Dedifferentiated amniotic fluid mesenchymal stem cell (primary cell): Measurements from ENCODE around the gene NHLH2.

Experiments
- DNase-seq: peaks from one replicate; pipeline ENCODE4 v3.0.0-alpha.2; 2016; ENCODE audit errors: extremely low spot score

Gene NHLH2

DNA sequence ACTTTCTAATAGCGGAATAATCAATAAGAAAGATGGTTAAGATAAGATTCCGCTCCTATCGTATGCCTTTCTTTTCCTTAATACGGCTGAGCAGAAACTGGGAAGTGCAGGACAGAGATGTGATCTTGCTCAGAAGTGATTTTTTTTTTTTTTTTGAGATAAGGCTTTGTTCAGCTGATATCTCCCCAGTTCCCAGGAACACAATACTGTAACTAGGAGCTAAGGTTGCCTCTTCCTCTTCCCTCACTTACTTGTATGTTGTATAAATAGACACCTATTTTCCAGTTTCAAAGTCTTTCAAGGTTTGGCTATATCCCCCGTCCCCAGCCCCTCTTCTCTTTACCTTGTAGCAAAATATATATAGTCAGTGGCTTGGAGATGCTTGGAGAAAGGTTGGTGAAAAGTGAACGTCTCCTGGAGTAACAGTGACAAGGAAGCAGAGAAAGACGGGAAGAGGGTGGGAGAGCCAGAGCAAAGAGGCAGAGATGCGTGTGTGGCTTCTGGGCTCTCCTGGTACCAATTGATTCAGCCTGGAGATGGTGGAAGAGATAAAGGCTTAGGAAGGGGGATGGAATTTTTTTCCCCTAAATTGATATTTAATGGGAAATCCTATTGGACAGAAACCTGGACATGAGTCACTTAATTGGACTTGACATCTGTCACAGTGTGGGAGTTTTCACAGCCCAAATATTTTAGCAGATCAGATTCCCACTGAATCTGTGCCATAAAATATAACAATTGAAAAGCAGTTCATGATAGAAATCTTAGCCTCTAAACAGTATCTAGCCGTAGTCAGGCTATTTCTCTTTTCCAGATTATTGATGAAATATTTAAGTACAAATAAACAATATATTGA, at the start of gene NHLH2:
Gene NHLH2, minus strand, starts transcription at position 522 of the 856 bp plus-strand sequence. CDS start 2,754 bp downstream, outside the sequence.
- DNase-seq, result no peak

DNA sequence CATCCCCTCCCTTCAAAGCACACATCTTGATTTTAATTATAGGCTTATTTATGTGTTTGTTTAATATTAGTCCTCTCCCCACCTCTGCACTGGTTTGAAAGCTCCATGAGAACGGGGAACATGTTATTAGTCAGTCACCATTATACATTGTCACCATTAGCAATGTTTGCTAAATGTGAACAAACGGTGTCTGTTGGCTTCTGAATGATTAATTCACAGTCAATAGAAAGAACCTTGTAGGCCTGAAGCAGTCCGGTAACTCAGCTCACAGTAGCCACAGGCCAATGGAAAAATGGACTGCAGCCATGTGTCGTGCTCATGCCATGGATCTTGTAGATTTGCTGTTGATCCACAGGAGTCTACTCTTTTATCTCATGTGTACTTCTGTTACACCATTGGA, 49.7 kb upstream of the NHLH2 start:
- no peak for DNase-seq

DNA sequence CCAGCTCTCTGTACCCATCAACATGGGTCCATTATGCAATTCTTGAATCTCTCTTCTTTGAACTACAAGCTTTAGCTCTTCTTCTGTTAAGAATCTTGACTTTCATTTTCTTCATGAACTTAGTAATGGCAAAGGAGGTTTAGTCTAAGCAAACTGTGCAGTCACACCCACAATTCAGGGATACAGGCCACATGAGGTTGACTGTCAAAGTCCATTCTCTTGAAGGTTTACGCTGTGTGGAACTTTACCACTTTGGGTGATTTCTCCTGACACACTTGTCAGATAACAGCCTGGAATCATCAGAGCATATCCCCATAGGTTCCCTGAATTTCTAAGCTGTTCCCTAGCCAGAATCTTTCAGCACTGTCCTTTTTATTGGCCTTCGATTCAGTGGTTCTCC, 48.0 kb upstream of the NHLH2 start:
- no peak for DNase-seq

DNA sequence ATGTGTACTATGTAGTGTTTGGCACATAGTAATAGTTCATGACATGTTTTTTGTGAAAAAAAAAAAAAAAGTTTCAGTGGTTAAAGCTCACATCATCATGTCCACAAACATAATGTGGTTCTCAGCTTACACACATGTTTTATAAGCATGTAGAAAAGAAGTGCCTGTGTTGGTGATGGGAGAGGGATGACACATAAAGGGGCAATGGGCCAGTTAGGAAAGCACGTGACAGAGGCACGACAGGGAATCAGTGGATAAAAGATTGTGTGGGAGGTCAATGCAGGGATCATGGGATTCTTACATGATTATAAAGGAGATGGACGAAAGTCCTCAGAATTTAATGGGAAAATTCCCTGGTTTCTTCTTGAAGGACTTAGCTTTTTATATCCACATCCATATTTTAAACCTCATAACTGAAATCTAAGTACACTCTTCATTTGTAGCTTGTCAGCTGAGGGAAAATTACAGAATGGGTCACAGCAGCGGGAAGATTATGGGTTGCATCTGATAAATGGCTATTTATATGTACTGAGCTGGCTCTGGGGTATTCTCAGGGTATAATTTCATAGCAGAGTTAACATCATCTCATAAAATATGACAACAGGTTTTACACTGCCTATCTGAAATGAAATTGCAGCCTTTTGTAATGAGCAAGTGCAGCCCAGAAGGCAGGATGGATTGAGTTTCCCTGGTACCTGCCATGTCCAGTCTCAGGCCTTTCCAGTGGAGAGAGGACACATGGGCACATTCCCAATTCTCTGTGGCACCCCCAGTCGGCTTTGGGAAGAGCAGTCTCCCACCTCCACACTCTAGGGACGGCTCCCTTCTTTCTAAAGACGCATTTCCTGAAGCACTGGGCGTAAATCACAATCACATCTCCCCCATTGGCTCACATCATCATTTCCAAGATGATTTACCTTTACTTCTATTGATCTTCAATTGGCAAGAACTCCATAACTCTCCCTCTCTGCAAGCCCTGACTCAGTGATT, 42.3 kb upstream of the NHLH2 start:
- no peak for DNase-seq

DNA sequence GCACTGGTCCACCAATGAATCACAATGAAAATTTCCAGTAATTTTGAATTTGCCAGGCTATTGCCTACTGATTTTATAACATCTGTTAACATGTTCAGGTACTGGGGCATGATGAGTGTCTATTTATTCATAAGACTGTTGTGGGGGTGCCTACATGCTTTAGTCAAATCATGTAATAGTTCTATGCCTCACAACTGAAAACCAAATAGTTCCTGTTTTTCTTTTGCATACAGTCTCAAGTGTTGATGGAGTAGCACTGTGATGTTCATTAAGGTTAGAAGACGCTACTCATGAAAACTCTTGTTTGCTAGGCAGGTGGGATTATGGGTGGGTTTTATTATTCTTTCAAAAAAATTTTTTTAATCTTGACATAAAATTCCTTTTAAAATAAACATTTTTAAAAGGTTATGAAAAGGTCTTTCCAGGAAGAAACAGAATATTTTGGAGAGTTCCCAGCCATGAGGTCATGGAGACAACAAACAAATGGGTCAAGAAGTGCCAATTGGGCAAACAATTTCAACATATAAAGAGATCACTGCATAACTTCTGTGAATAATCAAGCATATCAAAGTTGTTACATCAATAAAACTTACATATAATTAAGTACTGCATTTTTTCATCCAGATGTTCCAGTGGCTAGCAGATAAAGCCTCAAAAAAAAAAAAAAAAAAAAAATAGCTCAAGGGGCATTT, 40.2 kb upstream of the NHLH2 start:
- DNase-seq, result no peak

DNA sequence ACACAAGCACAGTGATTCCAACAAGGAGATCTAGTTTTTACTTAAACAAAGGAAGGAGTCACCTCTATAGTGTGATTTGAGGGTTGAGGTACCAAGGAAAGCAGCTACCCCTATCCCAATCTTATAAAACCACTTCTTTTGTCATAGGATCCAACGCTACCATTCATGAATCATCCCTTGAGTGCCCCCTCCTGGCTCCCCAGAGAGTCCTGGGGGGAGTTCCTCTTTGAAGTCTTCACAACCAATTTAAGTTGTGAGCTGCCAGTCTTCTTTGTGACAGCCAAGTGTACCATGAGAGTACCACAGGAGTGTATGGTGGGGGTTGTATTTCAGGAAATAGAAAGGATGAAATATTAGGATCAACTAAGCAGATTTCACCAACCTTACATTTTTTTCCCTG, 39.1 kb upstream of the NHLH2 start:
- no peak for DNase-seq

DNA sequence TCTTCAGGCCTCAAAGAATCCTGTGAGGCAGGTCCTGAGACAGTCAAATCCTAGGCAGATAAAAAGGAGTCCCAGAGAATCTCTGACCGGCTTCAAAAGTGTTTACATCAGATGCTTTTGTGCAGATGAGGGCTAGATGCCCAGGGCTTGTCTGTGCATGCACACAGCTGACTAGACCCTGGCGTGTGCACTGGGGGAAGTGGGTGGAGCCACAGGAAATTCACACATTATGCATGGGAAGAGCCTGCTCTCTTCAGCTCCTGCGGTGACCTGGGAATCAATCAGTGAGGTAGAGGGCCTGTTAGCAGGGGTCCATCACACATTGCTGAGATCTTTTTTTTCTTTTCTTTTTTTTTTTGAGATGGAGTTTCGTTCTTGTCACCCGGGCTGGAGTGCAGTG, 36.6 kb upstream of the NHLH2 start:
- DNase-seq, result no peak

DNA sequence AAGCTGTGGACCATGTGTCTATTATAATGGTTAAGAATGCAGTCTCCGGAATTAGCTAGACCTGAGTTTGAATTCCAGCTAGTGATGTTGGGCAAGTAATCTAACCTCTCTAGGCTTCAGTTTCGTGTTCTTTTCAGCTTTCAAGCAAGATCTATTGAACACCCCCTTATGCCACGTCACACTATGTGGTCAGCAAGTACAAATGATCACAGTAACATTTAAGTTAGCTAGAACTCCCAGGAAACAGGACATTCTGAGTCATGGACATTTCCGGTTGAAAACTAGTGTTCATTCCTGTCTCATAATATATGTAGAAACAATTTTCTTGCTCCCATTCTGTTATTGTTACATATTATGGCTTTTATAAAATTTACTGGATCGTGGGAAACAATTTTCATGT, 34.0 kb upstream of the NHLH2 start:
- DNase-seq, result no peak

DNA sequence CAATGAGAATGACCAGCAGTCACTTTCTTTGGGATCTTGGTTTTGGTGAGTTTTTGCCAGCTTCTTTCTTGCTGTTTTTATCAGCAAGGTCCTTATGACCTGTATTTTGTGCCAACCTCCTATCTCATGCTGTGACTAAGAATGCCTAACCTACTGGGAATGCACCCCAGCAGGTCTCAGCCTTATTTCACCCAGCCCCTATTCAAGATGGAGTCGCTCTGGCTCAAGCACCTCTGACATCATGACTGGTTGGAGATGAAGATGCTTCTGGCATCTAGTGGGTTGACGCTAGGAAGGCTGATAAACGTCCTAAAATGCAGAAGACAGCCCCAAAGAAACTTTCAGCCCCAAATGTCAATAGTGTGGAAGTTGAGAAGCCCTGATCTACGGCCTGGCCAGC, 33.6 kb upstream of the NHLH2 start:
- DNase-seq, result no peak

DNA sequence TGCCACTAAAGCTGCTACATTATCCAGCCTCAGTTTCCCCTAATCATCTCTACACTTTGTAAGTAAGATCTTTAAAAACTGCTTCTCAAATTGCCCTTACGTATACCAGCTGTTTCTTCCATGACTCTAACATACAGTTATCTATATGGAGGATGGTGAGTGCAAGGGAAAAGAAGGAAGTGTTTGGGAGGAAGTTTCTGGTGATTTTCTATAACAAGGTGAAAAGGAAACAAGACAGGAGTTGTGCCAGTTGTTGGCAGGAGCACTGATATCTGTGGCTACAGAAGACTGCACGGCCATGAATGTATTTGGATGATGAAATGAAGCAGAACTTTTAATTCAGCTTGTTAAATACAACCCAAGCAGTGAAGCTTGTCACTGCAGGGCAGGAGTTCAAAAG, 32.3 kb upstream of the NHLH2 start:
- DNase-seq, result no peak

DNA sequence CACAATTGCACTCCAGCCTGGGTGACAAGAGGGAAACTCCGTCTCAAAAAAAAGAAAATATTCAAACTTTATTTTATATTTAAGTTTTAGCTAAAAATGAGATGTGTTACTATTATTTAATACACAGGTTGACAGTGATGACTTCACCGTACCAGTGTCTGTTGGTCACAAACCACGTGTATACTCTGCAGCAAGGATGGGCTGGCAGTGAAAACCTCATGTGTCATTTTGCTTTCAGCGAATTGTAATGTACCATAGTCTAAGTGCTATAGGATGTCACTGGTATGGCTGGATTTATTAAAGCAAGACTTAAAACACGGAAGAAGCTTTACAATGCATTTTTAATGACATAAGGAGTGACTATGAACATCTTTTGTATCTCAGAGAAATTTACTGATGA, 28.1 kb upstream of the NHLH2 start:
- DNase-seq, result no peak

DNA sequence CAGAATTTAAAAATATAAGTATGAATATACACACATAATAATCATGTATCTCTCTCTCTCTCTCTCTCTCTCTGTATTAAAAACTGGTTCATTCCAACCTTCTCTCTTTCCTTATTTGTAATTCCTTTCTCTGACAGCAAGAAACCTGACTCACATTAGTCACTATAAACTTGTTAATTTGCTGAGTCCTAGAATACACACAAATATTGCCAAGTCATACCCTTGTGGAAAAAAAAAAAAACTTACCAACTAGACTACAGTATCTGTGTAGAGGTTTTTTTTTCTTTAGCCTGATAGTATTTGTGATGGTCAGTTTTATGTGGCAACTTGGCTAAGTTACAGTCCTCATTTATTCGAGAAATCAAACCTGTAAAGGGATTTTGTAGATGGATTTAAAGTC, 26.3 kb upstream of the NHLH2 start:
- DNase-seq, result no peak

DNA sequence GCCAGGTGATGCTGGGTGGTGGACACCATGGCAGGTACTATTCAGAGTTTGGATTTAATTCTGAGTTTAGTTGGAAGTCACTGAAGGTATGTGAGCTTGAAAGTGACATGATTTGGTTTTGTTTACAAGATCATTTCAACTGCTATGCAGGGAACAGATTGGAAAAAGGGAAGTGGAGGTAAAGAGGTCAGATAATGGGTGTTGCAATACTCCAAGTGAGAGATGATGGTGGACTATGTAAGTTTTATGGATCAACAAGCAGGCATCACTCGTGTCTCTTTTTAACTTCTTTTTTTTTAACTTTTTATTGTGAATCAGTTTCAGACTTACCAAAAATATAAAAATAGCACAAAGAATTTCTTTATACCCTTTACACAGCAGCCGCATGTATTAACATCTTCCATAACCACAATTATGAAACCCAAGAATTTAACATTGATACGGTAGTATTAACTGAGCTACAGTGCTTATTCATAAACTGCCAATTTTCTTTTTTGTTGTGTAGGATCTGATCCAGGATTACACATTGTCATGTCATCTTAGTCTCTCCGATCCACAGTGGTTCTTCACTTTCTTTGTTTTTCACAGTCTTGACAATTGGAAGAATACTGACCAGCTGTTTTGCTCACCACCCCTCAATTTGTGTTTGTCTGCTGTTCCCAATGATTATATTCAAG, 24.9 kb upstream of the NHLH2 start:
- DNase-seq, result no peak

DNA sequence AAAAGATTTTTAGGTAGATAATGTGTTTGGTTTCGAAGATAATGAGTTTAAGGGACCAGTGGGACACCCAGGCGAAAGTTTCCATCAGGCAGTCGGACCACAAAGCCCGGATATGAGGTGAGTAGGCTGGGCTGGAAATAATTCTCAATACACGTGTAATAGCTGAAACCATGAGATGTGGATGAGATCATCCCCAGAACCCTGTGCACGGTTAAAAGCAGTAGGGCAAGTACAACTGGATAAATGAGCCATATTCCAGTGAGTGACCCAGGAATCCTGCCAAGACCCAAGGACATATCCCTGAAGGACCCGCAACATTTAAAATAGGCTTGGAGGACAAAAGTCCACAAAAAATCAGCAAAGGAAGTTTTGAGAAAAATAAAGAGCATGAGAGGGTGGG, 21.5 kb upstream of the NHLH2 start:
- no peak for DNase-seq

DNA sequence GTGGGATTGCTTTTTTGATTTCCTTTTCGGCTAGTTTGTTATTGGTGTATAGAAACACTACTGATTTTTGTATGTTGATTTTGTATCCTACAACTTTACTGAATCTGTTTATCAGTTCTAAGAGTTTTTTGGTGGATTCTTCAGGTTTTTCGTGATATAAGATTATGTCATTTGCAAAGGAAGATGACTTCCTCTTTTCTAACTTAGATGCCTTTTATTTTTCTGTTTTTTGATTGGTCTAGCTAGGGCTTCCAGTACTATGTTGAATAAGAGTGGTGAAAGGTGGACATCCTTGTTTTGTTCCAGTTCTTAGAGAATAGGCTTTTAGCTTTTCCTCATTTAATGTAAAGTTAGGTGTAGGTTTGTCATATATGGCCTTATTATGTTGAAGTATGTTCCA, 13.1 kb upstream of the NHLH2 start:
- DNase-seq, result no peak

DNA sequence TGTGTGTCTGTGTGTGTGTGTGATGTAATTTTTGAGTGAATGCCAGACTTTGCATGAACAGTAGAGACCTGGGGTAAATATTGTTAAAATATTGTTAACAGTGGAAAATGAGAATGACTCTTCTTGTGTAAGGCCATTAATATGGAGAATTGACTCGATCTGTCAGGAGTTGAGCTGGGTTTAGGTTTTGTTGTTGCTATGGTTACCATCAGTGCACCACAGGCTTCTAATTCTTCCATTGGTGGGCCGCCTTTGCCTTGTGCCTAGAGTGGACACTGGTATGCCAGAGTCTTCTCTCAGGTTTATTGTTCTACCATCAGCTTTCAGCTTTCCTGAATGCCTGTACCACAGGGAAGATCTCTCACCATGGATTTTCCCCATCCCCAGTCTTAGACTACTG, 10.0 kb upstream of the NHLH2 start:
- no peak for DNase-seq

DNA sequence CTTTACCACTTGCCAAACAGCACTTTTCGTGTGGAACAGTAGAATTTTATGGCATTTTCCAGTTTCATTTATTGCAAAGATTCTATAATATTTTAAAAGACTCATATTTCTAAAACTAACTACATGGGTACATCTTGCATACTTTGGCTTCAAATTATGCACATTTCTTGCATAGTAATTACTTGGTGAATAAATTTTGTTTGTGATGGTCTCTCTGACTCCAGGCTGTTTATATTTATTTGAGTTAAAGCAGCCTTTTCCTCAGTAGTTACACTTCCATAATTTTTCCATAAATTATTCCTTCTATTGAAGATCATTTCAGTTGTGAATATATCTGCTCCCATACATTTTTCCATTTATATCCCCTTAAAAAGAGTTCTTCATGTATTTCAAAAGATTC, 6.9 kb upstream of the NHLH2 start:
- DNase-seq, result no peak

DNA sequence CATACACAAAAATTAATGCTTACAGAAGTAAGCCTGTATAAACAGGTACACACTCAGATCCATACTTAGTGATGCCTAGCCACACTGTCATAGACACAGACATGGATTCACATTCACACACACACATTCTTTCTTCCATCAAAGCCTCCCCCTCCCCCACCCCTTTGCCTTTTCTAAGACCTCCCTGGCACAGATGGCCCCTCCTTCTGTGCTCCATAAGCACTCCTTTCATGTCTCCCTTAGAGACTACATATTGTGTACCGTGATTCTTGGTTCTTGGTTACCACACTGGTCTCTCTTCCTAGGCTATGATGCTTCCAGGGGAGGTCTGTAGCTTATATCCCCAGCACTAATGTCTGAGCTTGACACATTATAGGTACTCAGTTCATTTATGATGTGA, 2.0 kb upstream of the NHLH2 start:
- no peak for DNase-seq

DNA sequence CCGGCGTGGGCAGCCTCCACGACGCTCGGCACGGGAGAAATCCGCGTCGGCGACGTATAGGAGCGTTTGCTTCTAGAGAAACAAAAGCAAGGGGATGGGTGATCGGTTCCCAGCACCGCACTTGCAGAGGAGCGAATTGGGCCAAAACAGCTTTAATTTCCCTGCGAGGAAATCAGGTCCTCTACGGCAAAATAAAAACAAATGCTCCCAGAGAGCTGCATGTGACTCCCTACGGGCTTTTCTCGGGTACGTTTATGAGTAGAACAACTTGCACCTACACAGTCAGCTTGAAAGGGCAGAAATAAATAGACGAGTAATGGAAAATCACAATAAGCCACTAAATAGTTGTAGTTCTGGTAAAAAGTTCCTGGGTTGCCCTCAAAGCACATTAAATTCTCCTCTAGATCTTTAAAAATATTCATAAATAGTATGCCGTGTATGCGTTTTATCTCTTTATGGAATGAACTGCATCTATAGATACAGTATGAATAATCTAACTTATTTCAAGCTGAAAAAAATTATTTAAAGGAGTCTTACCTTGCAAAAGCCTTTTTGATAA, 1.2 kb downstream of the NHLH2 start:
- no peak for DNase-seq

DNA sequence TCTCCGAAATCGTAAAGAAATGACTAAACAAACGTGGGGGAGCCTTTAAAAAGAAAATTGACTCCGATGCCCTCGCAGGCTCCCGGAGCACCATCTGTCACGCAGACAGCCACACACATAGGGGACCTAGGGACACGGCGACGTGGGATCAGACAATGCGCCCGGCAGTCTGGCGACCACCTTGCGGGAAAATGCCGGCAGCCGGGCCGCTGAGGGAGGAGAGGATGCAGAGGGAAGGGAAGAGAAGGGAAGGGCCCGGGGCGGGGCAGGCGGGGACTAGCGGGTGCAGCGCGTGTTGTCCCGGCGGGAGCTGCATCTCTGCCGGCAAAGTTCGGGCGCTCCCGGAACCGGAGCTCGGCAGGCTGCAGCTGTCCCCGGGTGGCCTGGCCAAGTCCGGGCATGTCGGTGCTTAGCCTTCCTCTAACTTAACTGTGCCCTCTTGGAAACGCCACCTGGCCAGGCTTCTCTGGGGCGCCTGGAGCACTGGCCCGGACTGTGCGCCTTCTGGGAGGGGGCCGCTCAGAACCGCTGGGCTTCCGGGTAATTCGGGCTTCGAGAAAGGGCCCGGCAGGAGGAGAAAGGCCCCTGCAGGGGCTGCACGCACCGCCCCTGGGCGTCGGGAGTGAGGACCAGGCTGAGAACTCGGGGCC, 1.8 kb downstream of the NHLH2 start:
- DNase-seq, result no peak
